HS-27A (cell line): ENCODE results near the gene FMN1.

ENCODE experiments used
- DNase-seq: peaks from one replicate; pipeline ENCODE4 v3.0.0-alpha.2; 2012; ENCODE audit warnings: low read depth, missing footprints

Gene FMN1

DNA sequence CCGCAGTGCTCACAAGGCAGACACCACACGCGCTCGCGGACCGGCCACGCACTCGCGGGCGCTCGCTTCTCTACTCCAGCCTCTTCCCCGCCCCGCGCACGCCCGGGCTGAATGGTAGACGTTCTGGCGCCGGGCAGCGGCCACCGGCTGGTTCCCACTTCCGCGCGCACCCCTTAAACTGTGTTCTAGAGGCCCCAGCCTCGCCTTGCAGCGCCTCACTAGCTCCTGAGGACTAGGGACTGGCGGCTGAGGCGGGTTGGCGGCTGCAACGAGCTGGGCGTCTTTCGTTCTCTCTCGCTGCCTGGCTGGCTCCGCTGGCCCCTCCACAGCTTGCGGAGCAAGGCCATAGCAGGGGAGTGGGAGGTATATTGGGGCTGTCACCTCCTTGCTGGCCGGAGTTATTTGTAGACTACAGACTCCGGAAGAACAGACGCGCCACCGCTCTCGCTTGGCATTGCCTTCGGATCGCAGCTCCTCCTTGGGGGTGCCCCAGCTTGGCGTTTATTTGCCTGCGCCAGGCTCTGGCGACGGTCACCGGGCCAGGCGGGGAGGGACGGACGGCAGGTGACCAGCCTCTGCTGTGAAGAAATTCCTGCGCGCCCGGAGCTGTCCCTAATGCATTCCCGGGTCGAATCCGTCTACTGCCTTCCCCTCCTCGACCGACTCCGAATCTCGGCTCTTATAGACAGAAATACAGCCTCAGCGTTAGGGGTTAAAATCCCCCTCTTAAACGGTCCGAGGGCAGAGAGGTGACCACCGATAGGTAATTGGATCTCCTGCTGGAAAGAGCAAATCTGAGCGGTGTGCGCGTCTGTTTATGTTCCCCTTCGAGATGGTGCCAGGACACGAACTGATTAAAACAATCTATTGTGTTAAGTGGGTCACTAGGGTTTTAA is 475.4 kb downstream of the FMN1 start:
- no peak for DNase-seq

DNA sequence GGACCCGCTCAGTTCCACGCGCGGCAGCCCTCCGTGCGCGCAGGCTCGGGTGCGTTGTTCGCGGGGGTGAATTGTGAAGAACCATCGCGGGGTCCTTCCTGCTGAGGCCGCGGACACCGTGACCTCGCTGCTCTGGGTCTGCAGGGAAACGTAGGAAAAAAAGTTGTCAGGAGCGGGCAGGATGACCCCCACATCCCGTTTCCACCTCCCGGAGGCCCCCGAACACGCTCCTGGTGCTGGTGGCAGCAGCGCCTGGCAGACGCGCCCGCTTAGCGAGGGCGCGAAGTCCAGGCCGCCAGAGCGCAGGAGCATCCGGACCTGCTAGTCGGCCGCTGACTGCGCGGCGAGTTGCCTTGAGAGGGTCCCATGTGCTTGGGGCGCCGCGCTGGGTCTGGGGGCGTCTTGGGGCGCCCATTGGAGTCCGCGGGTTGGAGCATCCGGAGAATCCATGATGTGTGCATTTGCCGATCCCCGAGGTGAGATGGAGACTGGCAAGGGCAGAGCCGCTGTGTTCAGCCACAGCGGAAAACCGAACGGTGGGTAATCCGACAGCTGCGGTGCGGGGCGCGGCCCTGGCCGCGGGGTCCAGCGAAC is 476.2 kb downstream of the FMN1 start:
- no peak for DNase-seq

DNA sequence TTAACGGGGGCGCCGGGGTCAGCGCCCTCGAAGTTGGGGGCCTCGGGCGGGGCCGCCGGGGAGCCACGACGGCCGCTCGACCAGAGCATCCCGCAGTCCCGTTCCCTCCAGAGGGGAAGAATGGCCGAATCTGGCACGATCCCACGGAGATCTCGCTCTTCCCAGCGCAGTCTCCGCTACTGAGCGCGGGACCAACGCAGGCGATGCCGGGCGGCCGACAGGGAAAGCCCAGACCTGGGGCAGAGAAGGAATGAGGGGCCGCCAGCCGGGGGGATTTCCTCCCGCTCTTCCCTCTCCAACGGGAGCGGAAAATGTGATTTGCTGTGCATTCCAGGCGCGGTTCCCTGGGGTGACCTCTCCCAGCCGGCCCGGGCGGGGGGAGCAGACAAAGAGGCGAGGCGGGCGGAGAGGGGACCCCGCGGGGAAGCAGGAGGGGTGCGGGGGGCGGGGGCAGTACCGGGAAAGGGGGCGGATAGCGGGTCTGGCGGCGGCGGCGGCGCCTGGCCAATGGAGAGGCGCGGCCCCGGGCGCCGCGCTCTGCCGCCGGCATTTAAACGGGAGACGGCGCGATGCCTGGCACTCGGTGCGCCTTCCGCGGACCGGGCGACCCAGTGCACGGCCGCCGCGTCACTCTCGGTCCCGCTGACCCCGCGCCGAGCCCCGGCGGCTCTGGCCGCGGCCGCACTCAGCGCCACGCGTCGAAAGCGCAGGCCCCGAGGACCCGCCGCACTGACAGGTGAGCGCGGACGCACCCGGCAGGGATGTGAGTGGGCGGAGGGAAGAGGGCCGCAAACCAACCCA is 476.9 kb downstream of the FMN1 start, which contains the start of gene GREM1:
GREM1 (plus strand) TSS at position 579 of the 801 bp plus-strand sequence. CDS start 12,687 bp downstream, outside the sequence.
- no peak for DNase-seq

DNA sequence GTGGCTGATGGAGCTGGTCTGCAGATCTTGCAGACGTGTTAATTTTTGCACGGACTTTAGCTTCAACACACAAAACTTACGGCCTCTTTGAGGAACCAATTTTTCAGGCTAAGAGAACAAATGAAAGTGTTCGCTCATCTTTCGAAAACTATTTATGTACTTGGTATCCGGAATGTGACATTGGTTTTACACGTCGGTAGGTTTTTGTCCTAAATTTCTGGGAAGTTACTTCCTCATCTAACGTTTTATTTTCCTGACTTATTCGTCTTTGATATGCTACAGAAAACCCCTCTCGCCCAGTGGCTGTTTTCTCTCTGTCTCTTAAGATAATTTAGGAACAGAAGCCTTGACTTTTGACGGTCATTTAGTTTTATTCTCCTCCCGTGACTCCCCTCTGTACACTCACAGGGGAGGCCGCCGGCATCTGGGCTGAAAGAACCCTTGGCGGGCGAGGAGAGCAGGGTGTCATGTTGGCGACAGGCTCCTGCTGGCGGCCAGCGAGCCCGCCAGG is 477.5 kb downstream of the FMN1 start:
- DNase-seq: no peak

DNA sequence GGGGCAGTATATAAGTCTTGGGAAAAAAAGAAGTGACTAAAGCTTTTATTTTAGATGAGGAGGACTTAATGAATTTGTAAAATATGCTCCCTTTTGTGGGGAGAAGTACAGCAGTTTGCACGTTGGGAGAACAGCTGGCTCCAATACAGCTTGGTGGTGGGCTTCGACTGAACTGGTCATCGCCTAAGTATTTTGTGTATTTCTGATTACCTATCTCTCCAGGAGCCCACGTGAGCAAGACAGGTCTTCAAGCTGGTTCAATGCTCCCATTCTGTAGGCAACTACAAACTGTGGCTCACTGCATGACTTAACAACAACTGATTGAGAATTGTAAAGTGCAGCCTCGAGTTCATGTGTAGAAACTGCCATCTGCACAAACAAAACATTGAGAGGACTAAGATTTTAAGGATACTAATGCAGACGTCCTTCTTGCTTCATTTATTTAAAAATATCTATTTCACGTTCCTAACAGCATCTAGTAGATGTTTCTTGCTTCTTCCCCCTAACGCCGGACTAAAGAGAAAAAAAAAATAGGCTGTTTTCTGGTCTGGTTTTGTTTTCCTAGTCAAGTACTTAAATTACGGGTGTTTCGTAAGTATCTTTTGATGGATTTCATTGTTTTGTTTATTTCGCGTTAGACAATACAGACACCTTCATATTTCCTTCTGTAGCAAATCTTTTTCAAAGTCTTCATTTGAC is 478.1 kb downstream of the FMN1 start:
- DNase-seq: no peak
